Measurements from ENCODE around the gene ATP2A3.
"Not testable (repeated sequence)": the region's sequence is repeated elsewhere in the genome, so short reads cannot be mapped to it uniquely, and the experiment has no call there.

Gene ATP2A3

DNA sequence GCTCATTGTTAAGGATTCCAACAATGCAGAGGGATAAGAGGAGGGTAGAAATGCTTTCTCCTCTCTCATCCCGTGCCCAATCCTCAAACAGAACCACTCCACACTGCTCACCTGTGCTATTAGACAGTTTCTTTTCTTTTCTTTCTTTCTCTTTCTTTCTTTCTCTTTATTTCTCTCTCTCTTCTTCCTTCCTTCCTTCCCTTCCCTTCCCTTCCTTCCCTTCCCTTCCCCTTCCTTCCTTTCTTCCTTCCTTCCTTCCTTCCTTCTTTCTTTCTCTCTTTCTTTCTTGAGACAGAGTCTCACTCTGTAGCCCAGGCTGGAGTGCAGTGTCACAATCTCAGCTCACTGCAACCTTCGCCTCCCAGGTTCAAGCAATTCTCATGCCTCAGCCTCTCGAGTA, 27.5 kb upstream of the ATP2A3 start:
- not testable (repeated sequence) for DNase-seq (ENCODE audit: low read depth in 2 of 2, low spot score in 1 of 2)

GRCh38 chr17:3990386-3991127, 26.3 kb upstream of the ATP2A3 start:
- no peak for DNase-seq (ENCODE audit: low read depth in 2 of 2, low spot score in 1 of 2)

- DNase-seq (ENCODE audit: low read depth in 2 of 2, low spot score in 1 of 2): no peak
Measured at GRCh38 chr17:3989041-3989886, 25.0 kb upstream of the ATP2A3 start.

DNA sequence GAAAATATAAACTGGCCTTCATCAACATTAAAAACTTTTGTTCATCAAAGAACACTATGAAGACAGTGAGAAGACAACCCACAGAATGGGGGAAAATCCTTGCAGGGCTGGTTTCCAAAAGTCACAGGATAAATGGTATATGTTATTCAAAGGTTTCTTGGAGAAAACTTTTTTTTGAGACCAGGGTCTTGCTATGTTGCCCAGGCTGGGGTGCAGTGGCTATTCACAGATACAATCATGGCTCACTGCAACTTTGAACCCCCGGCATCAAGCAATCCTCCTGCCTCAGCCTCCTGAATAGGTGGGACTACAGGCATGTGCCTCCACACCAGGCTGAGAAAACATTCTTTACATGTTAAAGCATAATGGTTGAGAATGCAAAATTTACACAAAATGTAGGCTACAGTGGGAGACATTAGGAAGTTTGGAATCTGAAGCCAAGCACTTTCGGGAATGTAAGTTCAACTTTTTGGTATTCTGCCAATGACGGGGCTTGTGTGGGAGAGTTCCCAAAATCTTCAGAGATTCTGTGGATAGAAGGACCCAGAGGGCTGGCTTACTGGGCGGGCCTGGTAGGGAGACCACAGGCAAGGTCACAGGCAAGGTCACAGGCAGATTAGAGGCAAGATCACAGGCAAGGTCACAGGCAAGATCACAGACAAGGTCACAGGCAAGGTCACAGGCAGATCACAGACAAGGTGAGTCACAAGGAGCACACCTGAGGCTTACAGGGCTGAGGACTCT, 24.2 kb upstream of the ATP2A3 start:
- no peak for DNase-seq (ENCODE audit: low read depth in 2 of 2, low spot score in 1 of 2)

- DNase-seq (ENCODE audit: low read depth in 2 of 2, low spot score in 1 of 2): no peak
Measured at GRCh38 chr17:3986939-3987335, 22.7 kb upstream of the ATP2A3 start.

GRCh38 chr17:3986270-3986938, 22.2 kb upstream of the ATP2A3 start:
- DNase-seq (ENCODE audit: low read depth in 2 of 2, low spot score in 1 of 2): no peak

GRCh38 chr17:3985846-3986245, 21.6 kb upstream of the ATP2A3 start:
- no peak for DNase-seq (ENCODE audit: low read depth in 2 of 2, low spot score in 1 of 2)

DNA sequence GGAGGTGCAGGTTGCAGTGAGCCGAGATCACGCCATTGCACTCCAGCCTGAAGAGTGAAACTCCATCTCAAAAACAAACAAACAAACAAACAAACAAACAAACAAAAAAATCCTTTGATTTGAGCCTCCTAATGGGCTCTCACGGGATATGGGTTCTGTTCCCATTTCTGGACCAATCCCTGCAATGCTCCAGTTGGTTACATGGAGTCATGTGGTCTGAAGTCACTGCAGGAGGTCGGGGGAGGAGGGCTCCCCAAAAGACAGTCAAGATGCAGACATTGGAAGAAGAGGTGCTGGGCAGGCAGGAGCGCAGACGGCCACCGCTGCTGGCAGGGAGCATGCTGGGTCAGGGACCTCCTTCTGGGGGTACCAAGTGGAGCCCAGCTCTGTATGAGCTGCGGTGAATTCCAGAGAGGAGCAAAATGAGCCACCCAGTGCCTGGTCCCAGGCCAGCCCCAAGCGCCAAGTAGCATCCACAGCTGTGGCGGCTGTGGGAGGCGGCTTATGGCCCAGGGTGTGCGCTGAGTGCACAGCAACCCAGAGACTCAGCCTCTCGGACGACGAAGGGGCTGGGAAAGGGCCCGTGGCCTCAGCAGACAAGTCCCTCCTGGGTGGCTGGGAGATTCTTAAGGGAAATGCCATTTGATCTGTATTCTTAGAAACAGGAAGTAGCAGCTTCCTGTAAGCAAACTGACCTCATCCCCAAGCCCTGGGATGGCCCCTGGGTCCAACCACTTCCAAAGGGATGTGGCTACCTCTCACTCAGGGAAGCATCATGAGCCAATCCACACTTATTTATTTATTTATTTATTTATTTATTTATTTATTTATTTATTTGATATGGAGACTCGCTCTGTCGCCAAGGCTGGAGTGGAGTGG, 19.6 kb upstream of the ATP2A3 start:
- no peak for DNase-seq (ENCODE audit: low read depth in 2 of 2, low spot score in 1 of 2)

DNA sequence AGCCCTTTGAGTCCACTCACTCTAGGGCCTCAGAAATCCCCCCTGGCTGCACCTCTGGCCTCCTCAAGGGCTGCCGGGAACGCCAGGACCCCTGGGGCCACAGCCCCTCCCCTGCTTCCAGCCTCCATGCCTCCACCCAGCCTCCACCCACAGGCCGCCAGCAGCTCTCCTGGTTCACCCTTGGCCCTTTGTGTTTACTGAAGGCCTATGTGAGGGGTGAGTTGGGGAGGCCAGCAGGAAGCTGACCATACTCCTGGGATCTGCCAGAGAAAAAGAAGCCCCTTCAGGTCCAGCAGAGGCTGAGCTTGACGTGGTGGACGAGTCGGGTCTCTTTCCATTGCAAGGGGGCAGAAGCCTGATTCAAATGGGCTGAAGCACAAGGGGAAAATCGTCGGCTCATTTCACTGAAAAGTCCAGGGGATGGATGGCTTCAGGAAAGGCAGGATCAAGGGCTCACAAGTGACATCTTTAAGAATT, 18.3 kb upstream of the ATP2A3 start:
- no peak for DNase-seq (ENCODE audit: low read depth in 2 of 2, low spot score in 1 of 2)

DNA sequence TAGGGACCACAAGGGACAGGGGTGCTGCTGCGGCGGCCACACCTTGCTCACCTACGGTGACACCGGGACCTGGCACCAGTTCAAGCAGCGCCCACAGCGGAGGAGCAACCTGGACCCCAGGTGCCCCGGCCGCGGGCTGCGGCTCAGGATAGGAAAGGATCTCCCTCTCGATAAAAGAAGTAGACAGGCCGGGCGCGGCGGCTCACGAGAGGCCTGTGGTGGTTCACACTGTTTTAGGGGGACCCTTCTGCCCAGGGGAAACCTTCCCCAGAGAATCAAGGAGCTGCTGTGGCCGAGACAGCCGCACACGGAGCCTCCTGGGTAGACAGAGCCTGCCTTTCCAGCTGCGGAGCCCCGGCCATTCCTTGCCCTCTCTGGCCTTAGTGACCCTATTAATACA, 17.9 kb upstream of the ATP2A3 start:
- no peak for DNase-seq (ENCODE audit: low read depth in 2 of 2, low spot score in 1 of 2)

DNA sequence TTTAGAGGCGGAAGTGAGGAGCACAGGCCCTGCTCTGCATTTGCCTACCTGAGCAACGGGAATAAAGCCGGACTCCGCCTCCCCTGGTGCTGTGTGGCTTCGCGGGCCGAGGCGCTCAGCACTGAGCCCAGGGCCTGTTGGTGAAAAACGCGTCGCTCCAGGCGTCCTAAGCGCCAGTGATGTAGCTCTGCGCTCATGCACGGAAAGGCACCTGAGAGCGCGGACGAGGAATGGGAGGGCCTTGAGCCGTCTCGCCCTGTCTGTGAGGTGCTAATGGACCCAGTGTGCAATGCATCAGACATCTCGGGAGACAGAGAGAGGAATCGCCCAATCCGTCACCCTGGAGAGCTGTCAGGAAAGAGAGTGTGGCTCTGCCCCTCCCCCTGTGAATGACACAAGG, 17.2 kb upstream of the ATP2A3 start:
- DNase-seq (ENCODE audit: low read depth in 2 of 2, low spot score in 1 of 2): no peak

GRCh38 chr17:3980381-3981014, 16.3 kb upstream of the ATP2A3 start:
- no peak for DNase-seq (ENCODE audit: low read depth in 2 of 2, low spot score in 1 of 2)

DNA sequence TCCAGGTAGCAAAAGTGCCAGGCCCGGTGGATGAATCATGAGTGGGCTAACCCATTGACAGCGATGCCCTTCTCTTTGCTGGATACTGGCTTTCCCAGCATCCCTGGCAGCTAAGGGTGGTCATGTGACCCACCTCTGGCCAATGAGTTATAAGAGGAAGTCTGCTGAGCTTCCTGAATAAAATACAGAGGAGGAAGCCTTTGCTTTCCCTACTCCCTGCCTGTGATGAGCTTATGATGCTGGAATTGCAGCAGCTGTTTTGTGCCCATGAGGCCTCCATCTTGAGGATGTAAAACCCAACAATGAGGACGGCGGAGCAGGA, 15.0 kb upstream of the ATP2A3 start:
- no peak for DNase-seq (ENCODE audit: low read depth in 2 of 2, low spot score in 1 of 2)

GRCh38 chr17:3978421-3979289, 14.4 kb upstream of the ATP2A3 start:
- no peak for DNase-seq (ENCODE audit: low read depth in 2 of 2, low spot score in 1 of 2)

- DNase-seq (ENCODE audit: low read depth in 2 of 2, low spot score in 1 of 2): no peak
Measured at GRCh38 chr17:3977387-3977786, 13.2 kb upstream of the ATP2A3 start.

DNA sequence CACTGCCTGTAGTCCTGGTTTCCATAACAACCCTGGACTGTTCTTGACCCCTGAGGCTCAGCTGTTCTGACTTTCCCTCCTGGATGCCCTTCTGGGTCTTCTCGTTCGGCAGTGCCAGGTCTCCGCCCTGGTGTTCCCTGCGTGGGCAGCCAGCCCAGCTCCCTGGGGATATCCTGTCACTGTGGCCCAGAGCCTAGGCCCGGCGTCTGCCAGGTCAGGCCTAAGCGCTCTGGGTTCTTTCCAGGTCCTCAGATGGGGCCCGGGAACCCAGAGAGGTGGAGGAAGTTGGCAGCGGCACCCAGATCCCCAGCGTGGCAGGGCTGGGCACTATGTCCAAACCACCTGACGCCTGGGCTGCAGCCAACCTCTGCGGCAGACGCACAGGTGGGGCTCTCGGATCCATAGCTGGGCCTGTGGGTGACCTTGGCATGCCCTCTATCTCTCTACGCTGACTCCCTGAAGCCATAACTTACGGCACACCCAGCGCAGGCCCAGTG, 12.5 kb upstream of the ATP2A3 start:
- no peak for DNase-seq (ENCODE audit: low read depth in 2 of 2, low spot score in 1 of 2)

GRCh38 chr17:3974980-3975379, 10.7 kb upstream of the ATP2A3 start:
- no peak for DNase-seq (ENCODE audit: low read depth in 2 of 2, low spot score in 1 of 2)

GRCh38 chr17:3974138-3974687, 10.0 kb upstream of the ATP2A3 start:
- DNase-seq (ENCODE audit: low read depth in 2 of 2, low spot score in 1 of 2): no peak

Measured in stimulated activated CD8-positive, alpha-beta memory T cell treated with anti-CD3 and anti-CD28 coated beads, Interleukin-4, amount 100 ng/mL, for 1 hour (primary cell).